SK-N-MC (cell line): ENCODE measurements around the gene AZGP1.

Experiments
- EZH2 ChIP-seq: fragments of 200-600 bp; sonication (generic); IDR thresholded peaks from one replicate; pipeline ENCODE4 v1.6.1; 2017; ENCODE audit warnings: antibody characterized with exemption
- FOXP2 ChIP-seq: optimal IDR thresholded peaks from 2 replicates; pipeline ENCODE3; 2011; ENCODE audit warnings: mild to moderate bottlenecking, moderate library complexity; ENCODE audit not compliant: insufficient read depth; ENCODE audit errors: extremely low read length, control extremely low read depth
- POLR2AphosphoS5 ChIP-seq: IDR thresholded peaks from 2 replicates; pipeline ENCODE4 v1.6.1; 2012; ENCODE audit warnings: mild to moderate bottlenecking, low read depth, low read length, borderline replicate concordance

GRCh38 chr7:99947608-99948007 is 28.2 kb downstream of the AZGP1 start:
- no peak for TF ChIP-seq EZH2
- TF ChIP-seq POLR2AphosphoS5 = no peak
- no peak for TF ChIP-seq FOXP2
